Measurements from ENCODE around the gene CRAMP1.

DNA sequence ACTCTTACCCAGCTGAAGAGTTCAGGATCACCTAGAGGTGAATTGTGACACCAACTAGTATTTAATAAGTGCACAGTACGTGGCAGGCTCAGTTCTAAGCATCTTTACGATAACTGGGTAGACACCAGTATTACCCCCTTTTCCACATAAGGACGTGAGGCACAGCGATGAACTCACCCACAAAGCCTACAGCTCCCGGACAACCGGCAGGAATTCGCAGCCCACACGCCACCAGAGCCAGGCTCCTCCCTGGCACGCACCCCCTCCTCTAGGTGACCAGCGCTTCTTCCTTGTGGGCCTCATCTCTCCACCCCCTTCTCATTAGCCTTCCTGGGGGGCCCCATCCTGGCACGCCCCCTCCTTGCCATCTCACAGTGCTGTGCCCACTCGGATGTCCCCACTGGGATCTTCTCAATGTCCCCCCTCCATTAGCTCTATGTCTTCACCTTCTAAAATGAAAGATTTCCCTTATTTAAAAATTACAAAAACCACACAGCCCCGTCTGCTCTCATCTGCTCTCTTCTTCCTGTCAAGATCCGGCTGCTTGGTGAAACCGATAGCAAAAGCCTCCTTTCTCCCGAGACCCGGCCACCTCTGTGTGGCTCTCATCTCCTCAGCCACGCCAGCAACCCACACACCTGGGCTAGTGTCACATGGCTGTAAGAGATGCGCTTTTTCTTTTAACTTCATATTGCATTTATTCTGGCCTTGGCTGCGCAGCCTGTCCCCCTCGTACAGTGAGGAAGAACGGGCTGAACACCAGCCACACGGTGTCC lies 21.0 kb upstream of the CRAMP1 start:
- TF ChIP-seq, protein P1, sequence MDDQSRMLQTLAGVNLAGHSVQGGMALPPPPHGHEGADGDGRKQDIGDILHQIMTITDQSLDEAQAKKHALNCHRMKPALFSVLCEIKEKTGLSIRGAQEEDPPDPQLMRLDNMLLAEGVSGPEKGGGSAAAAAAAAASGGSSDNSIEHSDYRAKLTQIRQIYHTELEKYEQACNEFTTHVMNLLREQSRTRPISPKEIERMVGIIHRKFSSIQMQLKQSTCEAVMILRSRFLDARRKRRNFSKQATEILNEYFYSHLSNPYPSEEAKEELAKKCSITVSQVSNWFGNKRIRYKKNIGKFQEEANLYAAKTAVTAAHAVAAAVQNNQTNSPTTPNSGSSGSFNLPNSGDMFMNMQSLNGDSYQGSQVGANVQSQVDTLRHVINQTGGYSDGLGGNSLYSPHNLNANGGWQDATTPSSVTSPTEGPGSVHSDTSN (IDR thresholded peaks at IDR 0.05): no peak
- TF ChIP-seq POLR2A (IDR thresholded peaks at IDR 0.05; ENCODE audit: low read length) (no peak), ZC3H11A (IDR thresholded peaks at IDR 0.05) (no peak)
- TF ChIP-seq, protein P2, sequence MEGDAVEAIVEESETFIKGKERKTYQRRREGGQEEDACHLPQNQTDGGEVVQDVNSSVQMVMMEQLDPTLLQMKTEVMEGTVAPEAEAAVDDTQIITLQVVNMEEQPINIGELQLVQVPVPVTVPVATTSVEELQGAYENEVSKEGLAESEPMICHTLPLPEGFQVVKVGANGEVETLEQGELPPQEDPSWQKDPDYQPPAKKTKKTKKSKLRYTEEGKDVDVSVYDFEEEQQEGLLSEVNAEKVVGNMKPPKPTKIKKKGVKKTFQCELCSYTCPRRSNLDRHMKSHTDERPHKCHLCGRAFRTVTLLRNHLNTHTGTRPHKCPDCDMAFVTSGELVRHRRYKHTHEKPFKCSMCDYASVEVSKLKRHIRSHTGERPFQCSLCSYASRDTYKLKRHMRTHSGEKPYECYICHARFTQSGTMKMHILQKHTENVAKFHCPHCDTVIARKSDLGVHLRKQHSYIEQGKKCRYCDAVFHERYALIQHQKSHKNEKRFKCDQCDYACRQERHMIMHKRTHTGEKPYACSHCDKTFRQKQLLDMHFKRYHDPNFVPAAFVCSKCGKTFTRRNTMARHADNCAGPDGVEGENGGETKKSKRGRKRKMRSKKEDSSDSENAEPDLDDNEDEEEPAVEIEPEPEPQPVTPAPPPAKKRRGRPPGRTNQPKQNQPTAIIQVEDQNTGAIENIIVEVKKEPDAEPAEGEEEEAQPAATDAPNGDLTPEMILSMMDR (IDR thresholded peaks at IDR 0.05): no peak
- TF ChIP-seq, protein P3, sequence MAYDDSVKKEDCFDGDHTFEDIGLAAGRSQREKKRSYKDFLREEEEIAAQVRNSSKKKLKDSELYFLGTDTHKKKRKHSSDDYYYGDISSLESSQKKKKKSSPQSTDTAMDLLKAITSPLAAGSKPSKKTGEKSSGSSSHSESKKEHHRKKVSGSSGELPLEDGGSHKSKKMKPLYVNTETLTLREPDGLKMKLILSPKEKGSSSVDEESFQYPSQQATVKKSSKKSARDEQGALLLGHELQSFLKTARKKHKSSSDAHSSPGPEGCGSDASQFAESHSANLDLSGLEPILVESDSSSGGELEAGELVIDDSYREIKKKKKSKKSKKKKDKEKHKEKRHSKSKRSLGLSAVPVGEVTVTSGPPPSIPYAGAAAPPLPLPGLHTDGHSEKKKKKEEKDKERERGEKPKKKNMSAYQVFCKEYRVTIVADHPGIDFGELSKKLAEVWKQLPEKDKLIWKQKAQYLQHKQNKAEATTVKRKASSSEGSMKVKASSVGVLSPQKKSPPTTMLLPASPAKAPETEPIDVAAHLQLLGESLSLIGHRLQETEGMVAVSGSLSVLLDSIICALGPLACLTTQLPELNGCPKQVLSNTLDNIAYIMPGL (CRISPR knock-in tag; IDR thresholded peaks at IDR 0.05; ENCODE audit: borderline replicate concordance): no peak
- TF ChIP-seq, protein P4, sequence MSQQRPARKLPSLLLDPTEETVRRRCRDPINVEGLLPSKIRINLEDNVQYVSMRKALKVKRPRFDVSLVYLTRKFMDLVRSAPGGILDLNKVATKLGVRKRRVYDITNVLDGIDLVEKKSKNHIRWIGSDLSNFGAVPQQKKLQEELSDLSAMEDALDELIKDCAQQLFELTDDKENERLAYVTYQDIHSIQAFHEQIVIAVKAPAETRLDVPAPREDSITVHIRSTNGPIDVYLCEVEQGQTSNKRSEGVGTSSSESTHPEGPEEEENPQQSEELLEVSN (IDR thresholded peaks at IDR 0.05; ENCODE audit: borderline replicate concordance, low read depth): no peak
